Mucosa of rectum (tissue), 2 donors: ENCODE measurements around the gene ST3GAL6.

Experiments
- H3K27ac ChIP-seq, 2 donors: one replicate each; pipeline ENCODE4 v1.7.0; 2013; ENCODE audit warnings: inconsistent platforms in 2 of 2, low read depth in 2 of 2, low read length in 2 of 2
- H3K27me3 ChIP-seq, 2 donors: one replicate each; pipeline ENCODE4 v1.7.0; 2013; ENCODE audit warnings: low read length in 2 of 2; ENCODE audit not compliant: control insufficient read depth in 2 of 2, insufficient read depth in 2 of 2
- H3K36me3 ChIP-seq, 2 donors: one replicate each; pipeline ENCODE4 v1.7.0; 2013; ENCODE audit warnings: low read length in 2 of 2; ENCODE audit not compliant: control insufficient read depth in 2 of 2, insufficient read depth in 2 of 2
- H3K4me1 ChIP-seq, 2 donors: one replicate each; pipeline ENCODE4 v1.7.0; 2013; ENCODE audit warnings: low read length in 2 of 2, mild to moderate bottlenecking in 1 of 2; ENCODE audit not compliant: control insufficient read depth in 2 of 2, insufficient read depth in 2 of 2
- H3K4me3 ChIP-seq, 2 donors: one replicate each; pipeline ENCODE4 v1.7.0; 2013; ENCODE audit warnings: low read length in 2 of 2
- H3K9ac ChIP-seq, 2 donors: one replicate each; pipeline ENCODE4 v1.7.0; 2013; ENCODE audit warnings: low read length in 2 of 2, low read depth in 1 of 2, mild to moderate bottlenecking in 1 of 2
- H3K9me3 ChIP-seq, 2 donors: one replicate each; pipeline ENCODE4 v1.7.0; 2013; ENCODE audit warnings: low read length in 2 of 2; ENCODE audit not compliant: control insufficient read depth in 2 of 2
- donor health status: healthy.
- donor health status: Normal muscosa, but diverticular disease.

ST3GAL6 gene

DNA sequence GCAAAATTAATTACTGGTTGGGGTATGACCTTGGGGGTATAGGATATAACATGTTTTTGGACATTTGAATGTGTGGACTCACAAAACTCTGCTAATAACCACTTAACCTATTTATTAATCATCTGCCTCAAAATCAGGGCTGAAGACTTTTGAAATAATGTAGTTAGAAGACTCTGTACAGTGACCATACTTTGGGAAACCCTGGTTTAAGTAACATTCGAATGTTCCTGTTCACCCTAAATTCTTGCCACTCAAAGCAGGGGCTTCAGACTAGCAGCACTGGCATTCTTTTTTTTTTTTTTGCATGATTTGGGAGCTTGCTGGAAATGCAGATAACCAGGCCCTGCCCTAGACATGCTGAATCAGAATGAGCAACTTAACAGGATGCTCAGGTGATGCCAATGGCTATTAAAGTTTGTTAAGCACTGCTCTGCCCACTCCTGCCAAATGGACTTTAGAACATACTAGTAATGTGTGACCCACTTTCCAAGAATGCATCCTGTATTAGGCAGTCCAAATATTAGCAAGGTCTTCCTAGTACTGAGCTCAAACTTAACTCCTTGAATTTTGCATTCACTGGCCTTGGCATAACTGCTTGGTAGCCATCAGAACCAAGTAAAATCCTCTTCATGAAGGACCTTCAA lies 12.7 kb upstream of the ST3GAL6 start:
- Histone ChIP-seq H3K4me1 (no peaks in the 10 kb centered on the region), H3K36me3 (no peaks in the 10 kb centered on the region), H3K9me3 (no peaks in the 10 kb centered on the region), H3K9ac (no peak overlapping the region), H3K27ac (no peak overlapping the region), H3K27me3 (no peaks in the 10 kb centered on the region), H3K4me3 (no peak overlapping the region)

DNA sequence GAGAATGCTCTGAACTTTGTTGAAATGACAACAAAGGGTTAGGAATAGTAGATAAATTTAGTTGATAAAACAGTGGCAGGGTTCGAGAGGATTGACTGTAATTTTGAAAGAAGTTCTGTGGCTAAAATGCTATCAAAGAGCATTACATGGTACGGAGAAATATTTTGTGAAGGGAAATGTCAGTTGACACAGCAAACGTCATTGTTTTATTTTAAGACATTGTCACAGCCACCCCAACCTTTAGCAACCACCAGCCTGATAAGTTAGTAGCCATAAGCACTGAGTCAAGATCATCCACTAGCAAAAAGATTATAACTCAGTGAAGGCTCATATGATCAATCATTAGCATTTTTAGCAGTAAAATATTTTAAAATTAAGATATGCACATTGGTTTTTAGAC lies 8.7 kb upstream of the ST3GAL6 start:
- no peaks in the 10 kb centered on the region for H3K36me3 ChIP-seq
- no peaks in the 10 kb centered on the region for H3K27me3 ChIP-seq
- no peak overlapping the region for H3K4me3 ChIP-seq
- no peaks in the 10 kb centered on the region for H3K9me3 ChIP-seq
- H3K4me1 ChIP-seq = no peaks in the 10 kb centered on the region
- no peak overlapping the region for H3K9ac ChIP-seq
- no peak overlapping the region for H3K27ac ChIP-seq

GRCh38 chr3:98755601-98756000 lies 7.5 kb upstream of the ST3GAL6 start:
- Histone ChIP-seq H3K36me3 (no peaks in the 10 kb centered on the region), H3K4me1 (no peaks in the 10 kb centered on the region), H3K27ac (no peak overlapping the region), H3K4me3 (no peak overlapping the region), H3K27me3 (no peaks in the 10 kb centered on the region), H3K9me3 (no peaks in the 10 kb centered on the region), H3K9ac (no peak overlapping the region)

- H3K9me3 ChIP-seq = no peaks in the 10 kb centered on the region
- no peaks in the 10 kb centered on the region for H3K36me3 ChIP-seq
- no peak overlapping the region for H3K4me3 ChIP-seq
- H3K27ac ChIP-seq = no peak overlapping the region
- no peaks in the 10 kb centered on the region for H3K27me3 ChIP-seq
- H3K4me1 ChIP-seq = no peaks in the 10 kb centered on the region
- no peak overlapping the region for H3K9ac ChIP-seq
Observed at GRCh38 chr3:98759629-98760028, 3.5 kb upstream of the ST3GAL6 start.

DNA sequence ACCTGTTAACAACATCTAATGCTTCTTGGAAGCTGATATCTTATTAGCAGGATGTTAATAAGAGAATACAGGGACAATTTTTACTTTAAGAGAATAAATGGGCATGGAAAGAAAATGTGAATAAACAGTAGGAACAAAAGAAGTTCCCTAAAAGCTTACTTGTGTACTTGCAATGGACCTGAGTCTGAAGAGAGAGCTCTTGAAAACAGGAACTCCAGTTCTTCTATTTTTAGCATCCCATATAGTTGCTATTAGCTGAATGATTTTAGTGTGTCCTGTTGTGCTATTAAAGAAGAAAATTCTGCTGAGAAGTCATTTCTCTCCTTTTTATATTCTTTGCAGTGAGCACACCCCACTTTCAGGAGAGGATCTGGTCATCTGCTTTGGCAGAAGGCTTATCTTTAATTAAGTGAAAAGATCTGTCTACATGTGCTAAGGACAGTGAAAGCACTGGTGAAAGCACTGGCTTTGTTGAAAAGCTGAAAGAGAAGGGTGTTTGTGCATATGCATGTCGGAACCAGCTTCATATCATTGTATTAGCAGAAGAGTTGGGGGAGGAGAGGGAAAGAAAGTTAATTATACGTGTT lies 1.4 kb upstream of the ST3GAL6 start:
- Histone ChIP-seq H3K9me3 (no peaks in the 10 kb centered on the region), H3K4me3 (no peak overlapping the region), H3K4me1 (no peaks in the 10 kb centered on the region), H3K27me3 (no peaks in the 10 kb centered on the region), H3K27ac (peak overlapping the region in 1 of 2 donors; percentile 4), H3K36me3 (no peaks in the 10 kb centered on the region), H3K9ac (no peak overlapping the region)

DNA sequence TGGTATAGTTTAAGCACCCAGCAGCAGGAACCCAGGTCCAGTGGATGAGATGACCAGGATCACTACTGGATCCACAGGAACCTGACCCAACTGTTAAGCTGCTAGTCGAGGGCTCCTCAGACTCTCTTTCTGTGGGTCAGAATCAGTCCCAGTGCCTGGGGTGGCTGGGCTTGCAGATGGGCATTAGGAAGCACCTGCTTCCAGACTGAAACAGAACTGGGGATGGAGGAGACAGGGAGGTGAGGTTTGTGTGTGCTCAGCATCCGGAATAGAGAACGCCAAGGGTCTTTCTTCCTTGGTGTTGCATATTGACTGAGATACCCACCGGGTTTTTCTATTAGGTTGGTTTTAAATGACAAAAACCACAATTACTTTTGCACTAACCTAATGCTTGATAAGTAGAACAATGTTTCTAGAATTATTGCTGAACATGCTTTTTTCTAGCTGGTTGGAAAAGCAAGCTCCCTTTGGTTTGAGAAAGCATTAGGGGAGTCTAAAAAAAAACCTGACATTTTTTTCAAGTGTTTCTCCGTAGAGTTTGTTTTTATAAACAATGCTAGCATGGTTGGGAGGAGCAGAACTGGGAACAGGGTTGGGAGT lies 779 bp downstream of the ST3GAL6 start:
- Histone ChIP-seq H3K4me3 (peak overlapping the region; percentile 7 to 51), H3K27ac (peak overlapping the region in 1 of 2 donors; percentile 25), H3K9ac (no peak overlapping the region), H3K36me3 (no peaks in the 10 kb centered on the region), H3K9me3 (no peaks in the 10 kb centered on the region), H3K4me1 (no peaks in the 10 kb centered on the region), H3K27me3 (no peaks in the 10 kb centered on the region)

- Histone ChIP-seq H3K4me1 (no peaks in the 10 kb centered on the region), H3K27ac (no peak overlapping the region), H3K9ac (no peak overlapping the region)
Observed at GRCh38 chr3:98764472-98764884, 1.3 kb downstream of the ST3GAL6 start.

DNA sequence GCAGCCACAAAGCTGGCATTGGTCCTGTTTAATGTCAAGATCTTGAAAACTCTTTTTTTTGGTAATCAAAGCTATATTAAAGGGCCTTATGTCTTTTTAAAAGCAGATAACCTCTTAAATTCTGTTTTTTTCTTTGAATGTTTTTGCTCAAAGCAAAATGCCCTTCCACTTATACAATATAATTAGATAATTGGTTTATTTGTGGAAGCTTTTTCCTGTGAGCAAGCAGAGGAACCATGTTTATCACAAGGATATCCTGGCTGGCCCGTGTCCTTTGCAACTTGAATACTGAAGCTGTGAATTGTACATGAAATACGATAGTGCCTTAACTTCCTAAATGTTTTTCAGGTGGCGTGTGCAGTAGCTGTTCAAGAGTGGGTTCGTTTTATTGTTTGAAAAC lies 2.6 kb downstream of the ST3GAL6 start:
- Histone ChIP-seq H3K9me3 (no peaks in the 10 kb centered on the region), H3K4me1 (no peaks in the 10 kb centered on the region), H3K27ac (no peak overlapping the region), H3K9ac (no peak overlapping the region), H3K27me3 (no peaks in the 10 kb centered on the region), H3K36me3 (no peaks in the 10 kb centered on the region), H3K4me3 (no peak overlapping the region)

More at GRCh38 chr3:98764472-98764884, 1.3 kb downstream of the ST3GAL6 start:
- no peaks in the 10 kb centered on the region for H3K9me3 ChIP-seq
- H3K36me3 ChIP-seq = no peaks in the 10 kb centered on the region
- H3K4me3 ChIP-seq = peak overlapping the region in 1 of 2 donors; percentile 51
- H3K27me3 ChIP-seq = no peaks in the 10 kb centered on the region

DNA sequence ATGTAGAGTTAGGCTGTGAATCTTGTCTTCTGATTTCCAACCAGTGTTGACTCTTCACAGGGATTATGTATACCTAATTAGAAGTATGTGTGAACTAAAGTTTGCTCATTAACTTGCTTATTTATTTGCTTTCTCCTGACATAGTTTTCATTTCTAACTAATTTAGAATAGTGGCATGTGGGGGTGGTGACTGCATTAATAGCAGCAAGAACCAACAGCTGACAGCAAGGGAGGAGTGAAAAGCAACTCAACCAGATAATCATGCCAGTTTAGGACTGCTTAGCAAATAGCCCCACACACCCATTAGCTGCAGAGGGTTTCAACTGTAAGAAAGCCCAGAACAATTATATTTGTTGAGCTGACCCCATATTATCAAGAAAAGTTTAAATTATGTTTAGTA lies 3.8 kb downstream of the ST3GAL6 start:
- H3K9me3 ChIP-seq = no peaks in the 10 kb centered on the region
- H3K4me3 ChIP-seq = no peak overlapping the region
- no peaks in the 10 kb centered on the region for H3K27me3 ChIP-seq
- no peak overlapping the region for H3K27ac ChIP-seq
- no peaks in the 10 kb centered on the region for H3K36me3 ChIP-seq
- H3K4me1 ChIP-seq = no peaks in the 10 kb centered on the region
- no peak overlapping the region for H3K9ac ChIP-seq

DNA sequence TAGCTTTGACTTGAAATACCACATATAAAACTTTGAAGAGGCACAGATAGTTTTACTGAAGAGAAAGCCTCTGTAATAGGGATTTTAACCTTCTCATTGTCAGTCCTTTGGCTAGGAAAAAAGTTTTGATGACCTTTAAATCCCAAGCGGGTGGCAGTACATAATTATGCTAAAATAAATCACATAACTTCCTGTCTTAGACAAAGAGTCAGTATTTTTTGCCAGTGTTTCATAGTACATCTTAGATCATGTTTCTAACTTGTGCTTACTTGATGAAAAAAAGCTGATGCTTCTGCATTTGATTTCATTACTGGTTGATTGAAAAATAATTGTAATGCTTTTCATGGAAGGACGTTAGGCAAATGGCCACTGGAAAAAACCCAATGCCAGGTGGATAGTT lies 5.8 kb downstream of the ST3GAL6 start:
- no peak overlapping the region for H3K9ac ChIP-seq
- H3K4me1 ChIP-seq = no peaks in the 10 kb centered on the region
- H3K27ac ChIP-seq = no peak overlapping the region
- H3K36me3 ChIP-seq = no peaks in the 10 kb centered on the region
- no peaks in the 10 kb centered on the region for H3K27me3 ChIP-seq
- no peaks in the 10 kb centered on the region for H3K9me3 ChIP-seq
- H3K4me3 ChIP-seq = no peak overlapping the region
